WERI-Rb-1 (cell line): Measurements from ENCODE around the gene HCRTR1.
A peak's percentile ranks its signal among the peaks of the same experiment; 100 is the strongest.

ENCODE experiments used
- DNase-seq: peaks from one replicate; pipeline ENCODE4 v3.0.0-alpha.2; 2020
- H3K27ac ChIP-seq: fragments of 250-450 bp; sonication (Bioruptor Pico); 2 replicates; pipeline ENCODE4 v1.5.1; 2020; ENCODE audit warnings: mild to moderate bottlenecking, moderate library complexity
- H3K27me3 ChIP-seq: fragments of 250-450 bp; sonication (Bioruptor Pico); 2 replicates; pipeline ENCODE4 v1.5.1; 2021; ENCODE audit warnings: mild to moderate bottlenecking, low read depth, moderate library complexity; ENCODE audit not compliant: insufficient read depth, severe bottlenecking
- H3K36me3 ChIP-seq: fragments of 250-450 bp; sonication (Bioruptor Pico); 2 replicates; pipeline ENCODE4 v1.5.1; 2020; ENCODE audit warnings: mild to moderate bottlenecking, moderate library complexity
- H3K4me3 ChIP-seq: 2 replicates; pipeline ENCODE4 v1.5.1; 2011; ENCODE audit warnings: low read depth, mild to moderate bottlenecking, control low read depth, low read length
- H3K9me3 ChIP-seq: fragments of 250-450 bp; sonication (Bioruptor Pico); 2 replicates; pipeline ENCODE4 v1.5.1; 2021; ENCODE audit warnings: mild to moderate bottlenecking, moderate library complexity; ENCODE audit not compliant: severe bottlenecking
- TF ChIP-seq, protein P1 (sequence below): IDR thresholded peaks from 2 replicates; pipeline ENCODE4 v1.5.1; 2011; ENCODE audit warnings: low read depth, mild to moderate bottlenecking, control low read depth, inconsistent platforms, low read length

Gene HCRTR1

DNA sequence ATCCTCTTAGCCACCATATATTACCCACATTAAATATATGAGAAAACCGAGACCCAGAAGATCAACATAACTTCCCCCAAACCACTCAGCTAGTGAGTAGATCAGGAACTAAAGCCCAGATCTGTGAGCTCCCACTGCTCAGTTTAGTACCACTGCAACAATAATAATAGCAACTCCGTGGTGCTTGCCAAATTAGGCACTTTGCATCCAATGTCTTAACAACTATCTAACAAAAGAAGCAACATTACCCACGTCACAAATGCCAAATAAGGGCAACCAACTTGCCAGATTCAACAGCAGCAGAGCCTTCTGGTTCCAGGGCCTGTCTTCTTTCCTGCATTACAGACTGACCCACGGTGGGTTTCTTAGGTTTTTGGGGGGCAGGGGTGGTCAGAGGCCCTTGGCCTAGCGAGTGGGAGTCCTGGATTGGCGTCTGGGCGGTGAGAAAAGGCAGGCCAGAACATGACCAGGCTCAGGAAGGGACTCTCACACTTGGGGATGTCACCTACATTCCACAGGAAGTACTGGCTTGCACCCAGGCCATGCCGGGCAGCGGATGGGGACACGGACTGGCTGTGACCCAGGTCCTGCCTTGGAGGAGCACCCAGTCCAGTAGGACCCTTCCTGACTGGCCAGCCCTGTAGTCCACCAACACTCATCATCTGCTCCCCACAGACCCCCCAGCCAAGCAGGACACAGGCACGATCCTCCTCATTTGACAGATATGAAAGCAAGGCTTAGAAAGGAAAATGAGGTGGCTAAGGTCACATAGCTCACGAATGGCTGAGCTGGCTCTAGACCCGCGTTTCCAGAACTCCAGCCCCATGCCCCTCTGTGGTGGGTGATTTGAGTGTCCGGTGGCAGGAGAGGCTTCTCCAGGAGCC lies 4.6 kb downstream of the HCRTR1 start:
- Histone ChIP-seq H3K27me3 (peaks cover 2% of the 10 kb centered on the region), H3K9me3 (no peaks in the 10 kb centered on the region), H3K27ac (no peak overlapping the region), H3K4me3 (no peak overlapping the region), H3K36me3 (no peaks in the 10 kb centered on the region)
- TF ChIP-seq, protein P1, sequence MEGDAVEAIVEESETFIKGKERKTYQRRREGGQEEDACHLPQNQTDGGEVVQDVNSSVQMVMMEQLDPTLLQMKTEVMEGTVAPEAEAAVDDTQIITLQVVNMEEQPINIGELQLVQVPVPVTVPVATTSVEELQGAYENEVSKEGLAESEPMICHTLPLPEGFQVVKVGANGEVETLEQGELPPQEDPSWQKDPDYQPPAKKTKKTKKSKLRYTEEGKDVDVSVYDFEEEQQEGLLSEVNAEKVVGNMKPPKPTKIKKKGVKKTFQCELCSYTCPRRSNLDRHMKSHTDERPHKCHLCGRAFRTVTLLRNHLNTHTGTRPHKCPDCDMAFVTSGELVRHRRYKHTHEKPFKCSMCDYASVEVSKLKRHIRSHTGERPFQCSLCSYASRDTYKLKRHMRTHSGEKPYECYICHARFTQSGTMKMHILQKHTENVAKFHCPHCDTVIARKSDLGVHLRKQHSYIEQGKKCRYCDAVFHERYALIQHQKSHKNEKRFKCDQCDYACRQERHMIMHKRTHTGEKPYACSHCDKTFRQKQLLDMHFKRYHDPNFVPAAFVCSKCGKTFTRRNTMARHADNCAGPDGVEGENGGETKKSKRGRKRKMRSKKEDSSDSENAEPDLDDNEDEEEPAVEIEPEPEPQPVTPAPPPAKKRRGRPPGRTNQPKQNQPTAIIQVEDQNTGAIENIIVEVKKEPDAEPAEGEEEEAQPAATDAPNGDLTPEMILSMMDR, result no peak
- DNase-seq, result no peak

DNA sequence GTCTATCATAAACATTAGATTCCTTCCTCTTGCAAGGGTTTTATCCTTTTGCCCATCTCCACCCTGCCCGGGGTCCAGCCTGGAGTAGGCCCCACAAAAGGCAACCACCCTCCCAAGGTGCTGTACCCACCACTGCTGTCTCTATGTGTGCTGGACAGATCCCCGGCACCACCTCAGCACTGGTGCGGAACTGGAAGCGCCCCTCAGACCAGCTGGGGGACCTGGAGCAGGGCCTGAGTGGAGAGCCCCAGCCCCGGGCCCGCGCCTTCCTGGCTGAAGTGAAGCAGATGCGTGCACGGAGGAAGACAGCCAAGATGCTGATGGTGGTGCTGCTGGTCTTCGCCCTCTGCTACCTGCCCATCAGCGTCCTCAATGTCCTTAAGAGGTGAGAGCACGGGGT lies 5.9 kb downstream of the HCRTR1 start:
- Histone ChIP-seq H3K9me3 (no peaks in the 10 kb centered on the region), H3K36me3 (peaks cover 2% of the 10 kb centered on the region), H3K27me3 (no peaks in the 10 kb centered on the region), H3K4me3 (no peak overlapping the region), H3K27ac (no peak overlapping the region)
- TF ChIP-seq, protein P1, result no peak
- no peak for DNase-seq

DNA sequence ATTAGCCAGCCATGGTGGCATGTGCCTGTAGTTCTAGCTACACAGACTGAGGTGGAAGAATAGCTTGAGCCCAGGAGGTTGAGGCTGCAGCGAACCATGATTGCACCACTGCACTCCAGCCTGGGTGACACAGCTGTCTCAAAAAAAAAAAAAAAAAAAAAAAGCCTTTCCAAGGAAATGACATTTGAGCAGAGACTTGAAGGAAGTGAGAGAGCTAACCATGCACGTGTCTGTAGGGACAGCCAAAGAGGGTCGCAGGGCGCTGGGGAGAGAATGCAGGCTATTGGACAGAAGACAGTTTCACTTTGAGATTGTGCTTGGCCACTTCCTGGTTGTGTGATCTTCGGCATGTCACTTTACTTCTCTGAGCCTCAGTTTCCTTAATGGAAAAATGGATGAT lies 6.8 kb downstream of the HCRTR1 start:
- Histone ChIP-seq H3K27ac (no peak overlapping the region), H3K36me3 (peaks cover 12% of the 10 kb centered on the region), H3K27me3 (no peaks in the 10 kb centered on the region), H3K9me3 (no peaks in the 10 kb centered on the region), H3K4me3 (no peak overlapping the region)
- no peak for DNase-seq
- TF ChIP-seq, protein P1, result no peak

DNA sequence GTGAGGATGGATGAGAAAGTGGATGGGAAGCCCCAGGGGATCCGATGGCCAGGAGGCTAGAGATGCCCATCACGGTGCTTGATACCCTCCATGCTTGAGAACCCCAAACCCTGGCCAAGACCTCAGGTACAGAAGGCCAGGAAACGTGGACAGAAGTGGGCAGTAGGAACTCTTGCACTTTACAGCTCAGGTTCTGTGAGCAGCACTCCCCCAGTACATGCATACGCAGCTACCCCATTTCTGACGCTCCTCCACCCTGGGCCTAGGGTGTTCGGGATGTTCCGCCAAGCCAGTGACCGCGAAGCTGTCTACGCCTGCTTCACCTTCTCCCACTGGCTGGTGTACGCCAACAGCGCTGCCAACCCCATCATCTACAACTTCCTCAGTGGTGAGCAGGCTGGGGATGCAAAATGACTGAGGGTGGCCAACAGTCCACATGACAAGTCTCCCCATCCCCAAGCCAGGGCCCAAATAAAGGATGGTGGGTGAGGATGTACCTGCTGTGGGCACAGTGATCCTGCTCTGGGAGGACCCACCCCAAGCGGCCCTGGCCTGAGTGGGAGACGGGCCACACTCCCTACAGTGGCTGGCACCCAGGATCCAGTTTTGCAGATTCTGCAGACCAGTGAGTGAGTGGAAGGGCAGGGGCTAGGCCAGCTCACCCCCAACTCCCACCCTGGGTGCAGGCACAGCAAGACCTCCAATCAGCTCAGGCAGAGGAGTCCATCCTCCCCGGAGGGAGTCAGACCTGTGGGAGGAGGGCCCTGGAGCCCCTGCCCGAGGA lies 7.4 kb downstream of the HCRTR1 start:
- Histone ChIP-seq H3K27me3 (no peaks in the 10 kb centered on the region), H3K36me3 (peaks cover 14% of the 10 kb centered on the region), H3K4me3 (no peak overlapping the region), H3K27ac (no peak overlapping the region), H3K9me3 (no peaks in the 10 kb centered on the region)
- TF ChIP-seq, protein P1, result no peak
- no peak for DNase-seq

DNA sequence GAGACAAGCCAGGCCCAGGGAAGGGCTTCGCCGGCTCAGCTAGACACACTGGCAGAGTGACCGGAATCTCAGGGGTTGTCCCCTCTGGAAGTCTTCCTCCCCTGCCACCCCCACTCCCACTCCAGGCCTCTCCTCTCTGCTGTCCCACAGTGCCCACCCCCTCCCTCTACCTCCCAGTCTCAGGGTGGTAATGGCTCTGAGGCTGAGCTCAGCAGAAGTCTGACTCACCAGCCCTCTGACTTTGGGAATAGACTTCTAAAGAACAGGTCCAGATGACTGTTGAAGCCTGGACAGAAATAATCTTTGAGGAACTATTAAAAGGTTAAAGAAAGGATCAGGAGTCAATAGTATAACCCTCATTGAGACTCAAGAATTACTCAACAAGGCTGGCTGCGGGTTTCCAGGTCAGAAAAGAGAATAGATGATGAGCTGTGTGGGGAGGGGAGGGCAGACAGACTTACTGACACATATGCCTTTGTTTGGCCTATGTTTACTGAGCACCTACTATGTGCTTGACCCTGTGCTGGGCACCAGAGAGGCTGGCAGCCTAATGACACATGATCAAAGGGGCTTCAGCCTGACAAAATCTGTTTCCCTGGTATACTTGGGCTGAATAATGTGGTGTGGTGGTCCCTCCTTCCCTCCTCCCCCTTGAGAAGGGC lies 8.2 kb downstream of the HCRTR1 start:
- TF ChIP-seq, protein P1, result no peak
- peaks cover 19% of the 10 kb centered on the region for H3K36me3 ChIP-seq
- no peaks in the 10 kb centered on the region for H3K9me3 ChIP-seq
- H3K27me3 ChIP-seq, result no peaks in the 10 kb centered on the region
- no peak for DNase-seq
- H3K27ac ChIP-seq, result peak overlapping the region; percentile 92
- no peak overlapping the region for H3K4me3 ChIP-seq
